Erythroblast (primary cell): ENCODE results near the gene TCF3.

Experiments used
- DNase-seq, 2 experiments: peaks; one replicate each; lab custom pipeline; 2025; lab: John Stamatoyannopoulos, UW
- GATA1 ChIP-seq: IDR thresholded peaks from 2 replicates; pipeline ENCODE4 v1.6.1; 2011; ENCODE audit warnings: low read depth, mild to moderate bottlenecking, control low read depth, low read length, moderate library complexity
- POLR2A ChIP-seq: IDR thresholded peaks from 2 replicates; pipeline ENCODE4 v1.6.1; 2011; ENCODE audit warnings: mild to moderate bottlenecking, low read length

TCF3 gene

GRCh38 chr19:1634242-1634937 is 18.0 kb downstream of the TCF3 start:
- peak in 1 of 2 experiments; percentile 32 for DNase-seq
- TF ChIP-seq POLR2A (no peak), GATA1 (no peak)

- TF ChIP-seq POLR2A (peak; percentile 27), GATA1 (no peak)
- DNase-seq = no peak
These were observed 19.1 kb downstream of the TCF3 start for GRCh38 chr19:1633269-1633826.

GRCh38 chr19:1632462-1633268 is 19.8 kb downstream of the TCF3 start:
- peak; percentile 93 to 94 for DNase-seq
- TF ChIP-seq GATA1 (no peak), POLR2A (peak; percentile 43)

- no peak for DNase-seq
- TF ChIP-seq POLR2A (no peak), GATA1 (no peak)
These were observed 20.8 kb downstream of the TCF3 start for GRCh38 chr19:1631557-1632100.

- TF ChIP-seq GATA1 (no peak), POLR2A (no peak)
- DNase-seq = no peak
These were observed 21.6 kb downstream of the TCF3 start for GRCh38 chr19:1630811-1631210.

- DNase-seq = no peak
- no peak for TF ChIP-seq POLR2A
- no peak for TF ChIP-seq GATA1
These were observed 22.4 kb downstream of the TCF3 start for GRCh38 chr19:1630012-1630411.

- no peak for DNase-seq
- no peak for TF ChIP-seq GATA1
- TF ChIP-seq POLR2A = no peak
These were observed 23.1 kb downstream of the TCF3 start for GRCh38 chr19:1629256-1629808.

- DNase-seq = no peak
- TF ChIP-seq POLR2A = no peak
- TF ChIP-seq GATA1 = no peak
These were observed 25.2 kb downstream of the TCF3 start for GRCh38 chr19:1627194-1627593.

GRCh38 chr19:1626417-1627010 is 25.9 kb downstream of the TCF3 start:
- no peak for DNase-seq
- TF ChIP-seq GATA1 (no peak), POLR2A (no peak)

- peak; percentile 75 to 80 for DNase-seq
- TF ChIP-seq GATA1 = no peak
- TF ChIP-seq POLR2A = no peak
These were observed 28.0 kb downstream of the TCF3 start for GRCh38 chr19:1624458-1624857.

- TF ChIP-seq POLR2A (no peak), GATA1 (no peak)
- DNase-seq = no peak
These were observed 29.9 kb downstream of the TCF3 start for GRCh38 chr19:1622541-1622940.

GRCh38 chr19:1622007-1622406 is 30.4 kb downstream of the TCF3 start:
- TF ChIP-seq GATA1 = no peak
- no peak for TF ChIP-seq POLR2A
- DNase-seq = no peak

GRCh38 chr19:1621574-1621973 is 30.8 kb downstream of the TCF3 start:
- DNase-seq = no peak
- no peak for TF ChIP-seq POLR2A
- TF ChIP-seq GATA1 = no peak

- TF ChIP-seq POLR2A = no peak
- no peak for TF ChIP-seq GATA1
- no peak for DNase-seq
These were observed 31.4 kb downstream of the TCF3 start for GRCh38 chr19:1621021-1621420.
